Chondrocyte (in vitro differentiated cells): ENCODE data around the gene PRKAA2. TPM values are rescaled to one million over a fixed set of nuclear protein-coding genes. Genes with fewer than 3 reads are reported as not detected.
A peak's percentile ranks its signal among the peaks of the same experiment; 100 is the strongest.
"Not testable (repeated sequence)": the region's sequence is repeated elsewhere in the genome, so short reads cannot be mapped to it uniquely, and the experiment has no call there.

Experiments used
- DNase-seq: peaks from one replicate; pipeline ENCODE4 v3.0.0; 2021; ENCODE audit warnings: mixed read lengths, low spot score
- H3K27ac Mint-ChIP-seq: one replicate; pipeline ENCODE4 v1.8.0; 2021; ENCODE audit warnings: mild to moderate bottlenecking, moderate library complexity, mixed read lengths; ENCODE audit not compliant: unreplicated experiment
- H3K27me3 Mint-ChIP-seq: 2 replicates; pipeline ENCODE4 v1.8.0; 2021; ENCODE audit warnings: low read depth, mixed read lengths
- H3K36me3 Mint-ChIP-seq: 2 replicates; pipeline ENCODE4 v1.8.0; 2021; ENCODE audit warnings: low read depth, mixed read lengths
- H3K4me1 Mint-ChIP-seq: 2 replicates; pipeline ENCODE4 v1.8.0; 2021; ENCODE audit warnings: low read depth, mild to moderate bottlenecking, mixed read lengths
- H3K4me3 Mint-ChIP-seq: one replicate; pipeline ENCODE4 v1.8.0; 2021; ENCODE audit warnings: mild to moderate bottlenecking, moderate library complexity, mixed read lengths; ENCODE audit not compliant: unreplicated experiment
- H3K9me3 Mint-ChIP-seq: 2 replicates; pipeline ENCODE4 v1.8.0; 2021; ENCODE audit warnings: low read depth, mixed read lengths
- CTCF ChIP-seq: fragments of 200-600 bp; sonication (generic); IDR thresholded peaks from 2 replicates; pipeline ENCODE4 v1.5.0; 2021; ENCODE audit warnings: antibody characterized with exemption, mild to moderate bottlenecking, moderate library complexity
- long read RNA-seq: library from polyadenylated mRNA; stranded (forward); transcript quantifications from one replicate; pipeline ENCODE4 v2.0.0, GENCODE V29; 2021
- total RNA-seq: library from RNA; stranded (reverse); gene quantifications from 3 replicates; pipeline ENCODE4 v1.2.1, GENCODE V29; 2021

The PRKAA2 gene
- total RNA-seq = 2.2 to 3.4 TPM (median 3.2 TPM) in 3 replicates
- long read RNA-seq, full-length matches to known transcripts = 4 of 5 reads
- long read RNA-seq, partial matches to known transcripts = 0 of 5 reads
- long read RNA-seq, other reads (novel, unspliced or antisense) = 1 of 5 reads

DNA sequence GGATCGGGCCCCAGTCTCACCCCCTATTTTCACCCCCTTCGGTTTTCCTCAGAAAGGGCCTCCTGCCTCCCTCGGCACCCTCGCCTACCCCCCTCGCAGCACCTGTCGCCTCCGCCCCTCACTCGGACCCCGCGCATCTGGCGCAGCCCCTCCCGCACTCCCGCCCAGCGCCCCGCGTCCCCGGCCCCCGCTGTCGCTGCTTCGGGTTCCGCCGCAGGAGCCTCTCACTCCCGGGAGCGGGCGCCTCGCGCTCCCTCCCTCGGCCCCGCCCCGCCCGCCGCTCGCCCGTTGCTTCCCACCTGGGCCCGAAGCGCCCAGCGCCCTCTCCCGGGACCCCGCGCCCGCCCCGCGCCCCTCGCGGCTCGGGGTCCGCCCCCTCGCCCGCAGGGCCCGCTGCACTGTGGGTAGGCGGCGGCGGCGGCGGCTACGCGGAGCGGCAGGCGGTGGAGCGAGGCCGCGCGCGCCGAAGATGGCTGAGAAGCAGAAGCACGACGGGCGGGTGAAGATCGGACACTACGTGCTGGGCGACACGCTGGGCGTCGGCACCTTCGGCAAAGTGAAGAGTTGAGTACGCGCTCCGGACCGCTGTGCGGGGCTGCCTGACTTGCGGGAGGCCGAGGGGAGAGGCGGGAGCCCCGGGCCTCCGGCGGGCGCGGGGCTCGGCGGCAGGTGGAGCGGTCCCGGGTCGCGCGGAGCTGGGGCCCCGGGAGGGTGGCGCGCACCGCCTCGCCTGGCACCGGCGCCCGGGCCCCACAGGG is at the start of gene PRKAA2:
PRKAA2 (plus strand) TSS at position 396 of the 758 bp plus-strand sequence; CDS start at position 470, 74 bp downstream.
- peaks cover 27% of the 10 kb centered on the region for H3K4me1 Mint-ChIP-seq
- no peak for TF ChIP-seq CTCF
- DNase-seq = peak; percentile 79
- peak within 1 kb of the TSS; percentile 87 for H3K4me3 Mint-ChIP-seq
- no peaks in the 10 kb centered on the region for H3K9me3 Mint-ChIP-seq
- H3K27ac Mint-ChIP-seq = peak within 1 kb of the TSS; percentile 69
- no peaks in the 10 kb centered on the region for H3K36me3 Mint-ChIP-seq
- H3K27me3 Mint-ChIP-seq = no peaks in the 10 kb centered on the region

DNA sequence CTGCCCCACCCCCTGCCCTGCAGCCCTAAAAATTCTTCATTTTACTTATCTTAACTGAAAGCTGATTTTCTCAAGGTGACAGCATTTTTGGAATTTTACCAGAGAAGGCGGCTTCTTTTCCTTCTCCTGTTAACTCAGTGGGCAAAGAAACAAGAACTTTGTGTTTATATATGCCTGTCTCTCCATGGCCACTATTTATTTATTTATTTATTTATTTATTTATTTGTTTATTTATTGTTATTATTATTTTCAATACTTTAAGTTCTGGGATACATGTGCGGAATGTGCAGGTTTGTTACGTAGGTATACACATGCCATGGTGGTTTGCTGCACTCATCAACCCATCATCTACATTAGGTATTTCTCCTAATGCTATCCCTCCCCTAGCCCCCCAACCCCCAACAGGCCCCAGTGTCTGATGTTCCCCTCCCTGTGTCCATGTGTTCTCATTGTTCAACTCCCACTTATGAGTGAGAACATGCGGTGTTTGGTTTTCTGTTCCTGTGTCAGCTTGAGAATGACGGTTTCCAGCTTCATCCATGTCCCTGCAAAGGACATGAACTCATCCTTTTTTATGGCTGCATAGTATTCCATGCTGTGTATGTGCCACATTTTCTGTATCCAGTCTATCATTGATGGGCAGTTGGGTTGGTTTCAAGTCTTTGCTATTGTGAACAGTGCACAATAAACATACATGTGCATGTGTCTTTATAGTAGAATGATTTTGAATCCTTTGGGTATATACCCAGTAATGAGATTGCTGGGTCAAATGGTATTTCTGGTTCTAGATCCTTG is 49.5 kb upstream of the PRKAA2 start:
- H3K9me3 Mint-ChIP-seq = peaks cover 12% of the 10 kb centered on the region
- H3K27me3 Mint-ChIP-seq, H3K27ac Mint-ChIP-seq, DNase-seq, H3K4me1 Mint-ChIP-seq, H3K4me3 Mint-ChIP-seq, H3K36me3 Mint-ChIP-seq: not testable (repeated sequence)

DNA sequence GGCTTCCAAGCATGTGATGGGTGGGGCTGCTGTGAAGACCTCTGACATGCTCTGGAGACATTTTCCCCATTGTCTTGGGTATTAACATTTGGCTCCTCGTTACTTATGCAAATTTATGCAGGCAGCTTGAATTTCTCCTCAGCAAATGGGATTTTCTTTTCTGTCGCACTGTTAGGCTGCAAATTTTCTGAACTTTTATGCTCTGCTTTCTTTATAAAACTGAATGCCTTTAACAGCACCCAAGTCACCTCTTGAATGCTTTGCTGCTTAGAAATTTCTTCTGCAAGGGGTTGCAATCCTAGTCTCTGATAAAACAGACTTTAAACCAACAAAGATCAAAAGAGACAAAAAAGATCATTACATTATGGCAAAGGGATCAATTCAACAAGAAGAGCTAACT is 35.0 kb upstream of the PRKAA2 start:
- not testable (repeated sequence) for H3K36me3 Mint-ChIP-seq, H3K27ac Mint-ChIP-seq, DNase-seq, H3K27me3 Mint-ChIP-seq, H3K4me1 Mint-ChIP-seq, H3K4me3 Mint-ChIP-seq
- peaks cover 20% of the 10 kb centered on the region for H3K9me3 Mint-ChIP-seq

DNA sequence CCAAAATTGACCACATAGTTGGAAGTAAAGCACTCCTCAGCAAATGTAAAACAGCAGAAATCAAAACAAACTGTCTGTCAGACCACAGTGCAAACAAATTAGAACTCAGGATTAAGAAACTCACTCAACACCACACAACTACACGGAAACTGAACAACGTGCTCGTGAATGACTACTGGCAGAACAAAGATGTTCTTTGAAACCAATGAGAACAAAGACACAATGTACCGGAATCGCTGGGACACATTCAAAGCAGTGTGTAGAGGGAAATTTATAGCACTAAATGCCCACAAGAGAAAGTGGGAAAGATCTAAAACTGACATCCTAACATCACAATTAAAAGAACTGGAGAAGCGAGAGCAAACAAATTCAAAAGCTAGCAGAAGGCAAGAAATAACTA is 34.3 kb upstream of the PRKAA2 start:
- not testable (repeated sequence) for H3K27ac Mint-ChIP-seq, H3K4me1 Mint-ChIP-seq, H3K36me3 Mint-ChIP-seq, DNase-seq, H3K4me3 Mint-ChIP-seq, H3K27me3 Mint-ChIP-seq
- peaks cover 20% of the 10 kb centered on the region for H3K9me3 Mint-ChIP-seq

GRCh38 chr1:56617141-56617540 is 28.0 kb upstream of the PRKAA2 start:
- no peak for TF ChIP-seq CTCF
- no peak overlapping the region for H3K4me3 Mint-ChIP-seq
- peaks cover 7% of the 10 kb centered on the region for H3K9me3 Mint-ChIP-seq
- no peaks in the 10 kb centered on the region for H3K27me3 Mint-ChIP-seq
- H3K27ac Mint-ChIP-seq = no peak overlapping the region
- no peak for DNase-seq
- no peaks in the 10 kb centered on the region for H3K4me1 Mint-ChIP-seq
- H3K36me3 Mint-ChIP-seq = no peaks in the 10 kb centered on the region

- Mint-ChIP-seq H3K27me3 (no peaks in the 10 kb centered on the region), H3K27ac (no peak overlapping the region), H3K9me3 (no peaks in the 10 kb centered on the region), H3K36me3 (no peaks in the 10 kb centered on the region), H3K4me1 (peaks cover 17% of the 10 kb centered on the region), H3K4me3 (no peak overlapping the region)
- TF ChIP-seq CTCF = no peak
- no peak for DNase-seq
Measured at GRCh38 chr1:56625819-56626440, 19.2 kb upstream of the PRKAA2 start.
